Activated naive CD4-positive, alpha-beta T cell treated with anti-CD3 and anti-CD28 coated beads, Interleukin-2, amount 50 U/mL, for 16 hours (primary cell): ENCODE data around the gene TNFRSF19.
"Not testable (repeated sequence)": the region's sequence is repeated elsewhere in the genome, so short reads cannot be mapped to it uniquely, and the experiment has no call there.

Experiments
- DNase-seq: peaks from one replicate; pipeline ENCODE4 v3.0.0-alpha.2; 2020

Gene TNFRSF19

DNA sequence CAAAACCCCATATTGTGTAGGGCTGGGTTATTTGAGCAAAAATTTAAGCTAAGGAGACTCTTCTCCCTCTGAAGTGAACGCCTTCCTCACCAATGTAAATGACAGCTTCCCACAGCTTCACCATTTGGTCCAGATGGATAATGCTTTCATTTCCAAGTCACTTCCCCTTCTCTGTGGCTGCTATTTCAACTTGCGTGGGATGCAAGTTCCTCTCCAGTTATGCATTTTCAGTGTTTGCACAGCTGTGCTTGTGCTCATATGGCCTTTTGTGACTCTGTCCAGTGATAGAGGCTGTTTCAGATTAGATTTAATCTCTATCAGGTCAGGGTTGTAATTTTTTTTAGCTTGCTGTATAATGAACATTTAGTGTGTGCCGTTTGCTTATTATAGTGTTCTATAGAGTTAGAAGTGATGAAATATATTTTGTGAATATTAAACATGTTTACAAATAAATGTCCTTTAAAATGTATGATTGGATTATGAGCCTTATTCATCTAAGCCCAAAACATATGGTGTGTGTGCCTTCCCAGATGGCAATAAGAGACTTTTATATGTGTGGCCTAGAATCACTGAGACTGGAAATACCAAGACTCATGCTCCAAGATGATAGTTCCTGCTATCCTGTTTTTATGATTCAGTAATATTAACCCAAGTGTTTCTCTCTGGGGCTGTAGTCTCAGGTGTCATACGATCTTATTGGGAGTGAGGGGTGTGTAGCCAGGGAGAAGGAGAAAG, 86.6 kb downstream of the TNFRSF19 start:
- DNase-seq: no peak

DNA sequence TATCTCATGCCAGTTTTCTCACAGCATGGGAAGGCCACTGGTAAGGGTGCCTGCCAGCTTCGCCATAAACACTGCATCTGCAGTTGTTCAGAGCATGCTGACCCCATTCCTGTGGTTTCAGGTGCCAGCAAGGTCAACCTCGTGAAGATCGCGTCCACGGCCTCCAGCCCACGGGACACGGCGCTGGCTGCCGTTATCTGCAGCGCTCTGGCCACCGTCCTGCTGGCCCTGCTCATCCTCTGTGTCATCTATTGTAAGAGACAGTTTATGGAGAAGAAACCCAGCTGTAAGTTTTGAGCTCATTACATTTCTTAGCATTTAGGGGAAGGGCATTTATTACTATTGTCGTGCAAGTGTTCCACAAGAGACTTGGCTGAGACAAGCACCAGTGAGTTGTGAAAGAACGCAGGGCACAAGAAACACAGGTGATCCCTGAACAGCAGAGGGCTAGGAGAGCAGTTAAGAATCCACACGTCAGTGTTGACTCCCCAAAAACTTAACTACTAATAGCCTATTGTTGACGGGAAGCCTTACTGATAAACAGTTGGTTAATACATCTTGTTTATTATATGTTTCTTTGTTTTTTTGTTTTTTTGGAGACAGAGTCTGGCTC, 88.8 kb downstream of the TNFRSF19 start:
- DNase-seq: no peak

DNA sequence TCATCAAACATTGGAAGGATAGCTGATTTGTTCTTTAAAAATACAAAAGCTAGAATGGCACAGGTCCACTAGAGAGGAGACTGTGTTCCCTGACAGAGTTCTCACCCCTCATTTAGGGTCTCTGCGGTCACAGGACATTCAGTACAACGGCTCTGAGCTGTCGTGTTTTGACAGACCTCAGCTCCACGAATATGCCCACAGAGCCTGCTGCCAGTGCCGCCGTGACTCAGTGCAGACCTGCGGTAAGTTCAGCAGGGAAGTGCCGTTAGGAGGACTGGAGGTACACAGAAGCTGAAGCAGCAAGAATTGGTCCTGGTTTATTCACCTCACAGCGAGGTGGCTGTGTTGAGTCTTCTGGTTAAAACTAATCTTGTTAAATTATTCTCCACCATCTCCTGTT, 90.0 kb downstream of the TNFRSF19 start:
- DNase-seq: no peak

DNA sequence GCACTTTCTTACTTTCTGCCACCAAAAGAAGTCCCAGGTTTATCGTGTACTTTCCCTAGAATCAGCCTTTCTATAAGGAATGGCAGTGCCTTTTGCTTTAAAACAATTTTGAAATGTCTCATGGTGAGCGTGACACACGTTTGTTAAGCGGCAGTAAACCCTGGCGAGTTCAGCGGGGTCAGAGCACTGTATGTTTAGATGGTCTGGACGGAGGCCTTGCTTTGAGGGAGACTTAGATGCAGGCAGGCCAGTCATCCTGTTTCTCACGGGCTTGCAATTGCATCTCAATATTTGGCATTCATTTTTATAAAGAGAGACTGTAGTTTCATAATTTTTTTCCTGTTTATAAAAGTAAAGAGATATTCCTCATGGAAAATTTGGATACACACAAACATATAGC, 96.4 kb downstream of the TNFRSF19 start:
- no peak for DNase-seq

DNA sequence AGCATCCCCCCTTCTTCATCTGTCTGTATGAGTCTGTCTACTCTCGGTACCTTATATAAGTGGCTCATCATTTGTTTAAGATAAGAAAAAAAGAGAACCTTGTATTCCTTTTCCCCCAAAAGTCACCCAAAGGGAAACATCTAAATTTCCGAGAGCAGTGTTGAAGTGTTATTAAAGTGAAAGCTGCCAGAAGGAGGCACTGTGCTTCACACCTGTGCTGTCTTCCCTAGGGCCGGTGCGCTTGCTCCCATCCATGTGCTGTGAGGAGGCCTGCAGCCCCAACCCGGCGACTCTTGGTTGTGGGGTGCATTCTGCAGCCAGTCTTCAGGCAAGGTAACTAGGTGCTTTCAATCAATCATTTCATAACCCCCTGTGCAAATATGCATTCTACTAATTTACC, 97.5 kb downstream of the TNFRSF19 start:
- DNase-seq: no peak

DNA sequence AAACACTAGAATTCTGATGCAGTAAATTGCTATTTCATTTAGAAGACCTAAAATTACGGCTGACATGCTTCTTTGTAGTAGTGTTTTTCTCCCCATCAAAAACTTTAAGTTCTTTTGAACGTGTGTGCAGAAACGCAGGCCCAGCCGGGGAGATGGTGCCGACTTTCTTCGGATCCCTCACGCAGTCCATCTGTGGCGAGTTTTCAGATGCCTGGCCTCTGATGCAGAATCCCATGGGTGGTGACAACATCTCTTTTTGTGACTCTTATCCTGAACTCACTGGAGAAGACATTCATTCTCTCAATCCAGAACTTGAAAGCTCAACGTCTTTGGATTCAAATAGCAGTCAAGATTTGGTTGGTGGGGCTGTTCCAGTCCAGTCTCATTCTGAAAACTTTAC, 98.3 kb downstream of the TNFRSF19 start:
- DNase-seq: no peak

DNA sequence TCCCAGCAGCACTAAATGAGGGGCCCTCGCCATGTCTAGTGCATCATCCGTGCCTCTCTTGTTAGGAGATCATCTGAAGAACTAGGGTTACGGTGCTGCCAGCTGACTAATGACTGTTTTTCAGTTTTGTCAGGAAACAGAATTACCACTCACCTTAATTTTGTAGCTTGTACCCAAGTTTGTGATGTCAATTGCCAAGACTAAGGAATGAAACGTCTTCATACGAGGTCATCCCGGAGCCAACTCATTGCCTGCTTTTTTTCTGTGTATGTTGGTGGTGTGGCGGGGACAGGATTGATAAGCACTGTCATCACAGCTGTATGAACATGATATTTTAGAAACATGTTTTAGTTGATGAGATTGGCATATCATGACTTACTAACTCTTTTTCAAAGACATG, 100.6 kb downstream of the TNFRSF19 start:
- no peak for DNase-seq

DNA sequence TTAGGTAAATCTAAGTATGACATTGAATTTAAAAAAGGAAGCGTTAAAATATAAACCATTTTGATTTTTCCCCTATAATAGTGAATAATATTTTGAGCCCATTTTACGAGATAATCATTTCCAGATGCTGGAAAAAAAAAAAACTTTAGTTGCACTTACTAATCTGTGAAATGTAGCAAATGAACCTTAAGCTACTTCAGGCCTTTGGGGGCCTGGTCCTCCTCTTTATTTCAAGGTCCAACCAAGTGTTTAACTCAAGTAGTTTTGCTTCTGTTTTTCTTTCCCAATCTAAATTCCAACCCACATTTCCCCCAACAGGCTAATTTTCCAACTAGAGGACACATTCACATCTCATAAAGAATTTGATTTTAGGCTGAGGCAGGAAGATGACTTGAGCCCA, 101.2 kb downstream of the TNFRSF19 start:
- no peak for DNase-seq

DNA sequence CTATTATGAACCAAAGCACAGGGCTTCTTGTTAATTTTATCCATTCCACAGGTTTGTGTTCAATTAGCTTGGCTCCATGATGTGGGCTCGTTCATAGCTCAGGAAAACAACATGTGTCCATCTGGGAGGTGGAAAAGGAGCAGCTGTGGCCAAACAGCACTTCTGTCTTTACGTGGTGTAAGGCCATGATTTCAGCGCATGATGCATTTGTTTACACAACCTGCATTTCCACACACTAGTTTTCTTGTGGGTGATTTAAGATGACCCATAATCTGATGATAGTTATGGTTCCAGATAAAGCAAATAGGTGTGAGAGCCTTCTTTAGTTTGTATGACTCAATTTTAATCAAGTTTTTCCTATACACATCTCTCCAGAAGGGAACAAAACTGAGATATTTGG, 101.7 kb downstream of the TNFRSF19 start:
- no peak for DNase-seq

DNA sequence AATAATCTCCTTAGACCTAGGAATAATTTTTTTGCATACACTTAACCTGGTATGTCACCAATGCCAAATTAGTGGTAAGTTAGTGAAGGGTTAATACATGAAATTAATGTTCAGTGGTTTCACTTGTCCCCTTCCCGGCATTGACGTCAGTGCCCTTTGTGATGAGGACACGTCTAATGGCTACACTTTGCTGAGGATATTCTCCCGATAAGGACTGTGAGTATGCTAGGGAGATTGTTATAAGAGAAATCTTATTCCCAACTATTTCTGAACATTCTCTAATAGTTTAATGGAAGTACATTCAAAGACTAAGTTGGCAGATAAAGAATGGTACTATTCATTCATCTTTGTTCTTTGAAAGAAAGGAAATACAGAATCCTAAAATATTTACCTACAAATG, 102.4 kb downstream of the TNFRSF19 start:
- no peak for DNase-seq

DNA sequence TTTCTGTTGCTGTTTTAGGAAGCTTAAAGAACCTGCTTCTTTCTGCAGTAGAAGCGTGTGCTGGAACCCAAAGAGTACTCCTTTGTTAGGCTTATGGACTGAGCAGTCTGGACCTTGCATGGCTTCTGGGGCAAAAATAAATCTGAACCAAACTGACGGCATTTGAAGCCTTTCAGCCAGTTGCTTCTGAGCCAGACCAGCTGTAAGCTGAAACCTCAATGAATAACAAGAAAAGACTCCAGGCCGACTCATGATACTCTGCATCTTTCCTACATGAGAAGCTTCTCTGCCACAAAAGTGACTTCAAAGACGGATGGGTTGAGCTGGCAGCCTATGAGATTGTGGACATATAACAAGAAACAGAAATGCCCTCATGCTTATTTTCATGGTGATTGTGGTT, 103.1 kb downstream of the TNFRSF19 start:
- DNase-seq: no peak

DNA sequence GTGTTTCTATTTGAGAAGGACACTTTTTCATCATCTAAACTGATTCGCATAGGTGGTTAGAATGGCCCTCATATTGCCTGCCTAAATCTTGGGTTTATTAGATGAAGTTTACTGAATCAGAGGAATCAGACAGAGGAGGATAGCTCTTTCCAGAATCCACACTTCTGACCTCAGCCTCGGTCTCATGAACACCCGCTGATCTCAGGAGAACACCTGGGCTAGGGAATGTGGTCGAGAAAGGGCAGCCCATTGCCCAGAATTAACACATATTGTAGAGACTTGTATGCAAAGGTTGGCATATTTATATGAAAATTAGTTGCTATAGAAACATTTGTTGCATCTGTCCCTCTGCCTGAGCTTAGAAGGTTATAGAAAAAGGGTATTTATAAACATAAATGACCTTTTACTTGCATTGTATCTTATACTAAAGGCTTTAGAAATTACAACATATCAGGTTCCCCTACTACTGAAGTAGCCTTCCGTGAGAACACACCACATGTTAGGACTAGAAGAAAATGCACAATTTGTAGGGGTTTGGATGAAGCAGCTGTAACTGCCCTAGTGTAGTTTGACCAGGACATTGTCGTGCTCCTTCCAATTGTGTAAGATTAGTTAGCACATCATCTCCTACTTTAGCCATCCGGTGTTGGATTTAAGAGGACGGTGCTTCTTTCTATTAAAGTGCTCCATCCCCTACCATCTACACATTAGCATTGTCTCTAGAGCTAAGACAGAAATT, 103.8 kb downstream of the TNFRSF19 start:
- no peak for DNase-seq

DNA sequence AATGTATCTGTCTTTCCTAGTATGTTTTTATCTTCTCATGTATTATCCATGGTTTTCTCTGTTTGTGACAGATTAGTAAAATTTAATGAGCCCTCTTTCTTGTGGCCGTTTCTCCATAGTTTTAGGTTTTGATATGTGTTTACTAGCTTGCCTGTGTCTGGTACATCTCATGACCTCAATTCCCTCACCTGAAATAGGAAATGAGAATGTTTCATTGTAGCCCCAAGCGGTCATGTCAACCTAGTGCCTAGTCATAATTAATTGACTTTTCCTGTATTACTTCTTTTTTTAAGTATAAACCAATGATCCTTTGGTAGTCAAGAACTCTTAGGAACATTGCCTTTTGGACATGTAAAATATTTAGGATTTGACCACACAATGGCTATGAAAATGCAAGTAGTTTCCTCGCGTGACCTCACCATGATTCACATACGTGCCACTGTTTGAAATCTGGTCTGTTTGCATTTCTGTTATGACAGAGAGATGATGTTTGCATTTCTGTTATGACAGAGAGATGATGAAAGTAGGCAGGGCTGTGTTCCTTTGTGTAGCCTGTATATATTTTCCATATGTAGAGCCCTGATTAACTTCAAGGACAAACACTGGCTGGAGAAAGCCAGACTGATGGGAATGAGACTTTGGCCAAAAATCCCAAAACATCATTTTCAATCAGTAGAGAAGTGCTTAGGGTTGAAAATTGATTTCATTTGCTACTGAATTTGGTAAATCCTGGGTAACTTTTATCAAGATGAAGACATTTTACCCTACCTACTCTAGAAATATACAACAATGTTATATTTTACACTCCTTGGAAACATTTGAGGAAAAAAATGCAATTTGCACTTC, 104.8 kb downstream of the TNFRSF19 start:
- no peak for DNase-seq

DNA sequence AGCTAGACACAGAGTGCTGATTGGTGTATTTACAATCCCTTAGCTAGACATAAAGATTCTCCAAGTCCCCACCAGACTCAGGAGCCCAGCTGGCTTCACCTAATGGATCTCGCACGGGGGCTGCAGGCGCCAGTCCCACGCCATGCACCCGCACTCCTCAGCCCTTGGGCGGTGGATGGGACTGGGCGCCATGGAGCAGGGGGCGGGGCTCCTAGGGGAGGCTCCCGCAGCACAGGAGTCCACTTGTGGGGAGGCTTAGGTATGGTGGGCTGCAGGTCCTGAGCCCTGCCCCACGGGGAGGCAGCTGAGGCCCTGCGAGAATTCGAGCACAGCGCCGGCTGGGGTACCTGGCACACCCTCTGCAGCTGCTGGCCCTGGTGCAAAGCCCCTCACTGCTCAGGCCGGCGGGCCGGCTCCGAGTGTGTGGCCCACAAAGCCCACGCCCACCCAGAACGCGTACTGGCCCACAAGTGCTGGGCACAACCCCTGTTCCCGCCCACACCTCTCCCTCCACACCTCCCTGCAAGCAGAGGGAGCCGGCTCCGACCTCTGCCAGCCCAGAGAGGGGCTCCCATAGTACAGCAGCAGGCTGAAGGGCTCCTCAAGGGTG, 107.6 kb downstream of the TNFRSF19 start:
- DNase-seq: not testable (repeated sequence)

DNA sequence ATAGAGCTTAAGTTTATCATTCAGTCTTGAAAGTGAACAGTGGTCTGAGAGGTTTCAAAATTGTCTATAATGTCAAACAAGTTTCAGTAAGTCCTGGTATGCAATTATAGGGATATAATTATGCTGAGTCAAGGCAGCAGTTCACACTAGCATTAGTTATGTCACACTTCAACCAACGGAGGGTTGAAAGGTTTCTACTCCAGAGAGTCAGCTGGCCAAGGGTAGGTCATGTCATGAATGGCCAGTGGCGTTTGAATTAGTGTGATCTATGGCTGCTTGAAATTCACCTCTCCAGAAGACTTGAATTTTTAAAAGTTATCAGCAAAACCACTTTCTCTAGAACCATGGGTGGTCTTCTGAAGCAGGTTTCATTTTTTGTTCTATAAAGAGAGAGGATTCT, 108.6 kb downstream of the TNFRSF19 start:
- DNase-seq: no peak

DNA sequence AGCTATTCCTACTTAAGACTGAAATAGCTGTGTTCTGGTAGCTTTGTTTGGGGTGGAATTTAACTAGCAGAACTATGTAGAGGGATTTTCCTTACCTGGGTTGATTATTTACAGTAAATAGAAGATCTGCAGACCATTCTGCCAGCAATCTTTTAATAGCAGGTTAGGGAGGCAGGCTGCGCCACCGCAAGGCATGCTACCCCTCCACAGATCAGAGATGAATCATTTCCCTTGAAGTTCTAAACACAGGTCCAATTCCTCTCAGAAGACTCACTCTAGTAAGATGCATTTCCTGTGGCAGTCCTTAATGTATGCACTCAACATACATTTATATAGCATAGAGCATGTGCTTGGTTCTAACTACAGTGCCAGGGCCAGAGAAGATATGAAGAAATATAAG, 109.0 kb downstream of the TNFRSF19 start:
- DNase-seq: no peak

DNA sequence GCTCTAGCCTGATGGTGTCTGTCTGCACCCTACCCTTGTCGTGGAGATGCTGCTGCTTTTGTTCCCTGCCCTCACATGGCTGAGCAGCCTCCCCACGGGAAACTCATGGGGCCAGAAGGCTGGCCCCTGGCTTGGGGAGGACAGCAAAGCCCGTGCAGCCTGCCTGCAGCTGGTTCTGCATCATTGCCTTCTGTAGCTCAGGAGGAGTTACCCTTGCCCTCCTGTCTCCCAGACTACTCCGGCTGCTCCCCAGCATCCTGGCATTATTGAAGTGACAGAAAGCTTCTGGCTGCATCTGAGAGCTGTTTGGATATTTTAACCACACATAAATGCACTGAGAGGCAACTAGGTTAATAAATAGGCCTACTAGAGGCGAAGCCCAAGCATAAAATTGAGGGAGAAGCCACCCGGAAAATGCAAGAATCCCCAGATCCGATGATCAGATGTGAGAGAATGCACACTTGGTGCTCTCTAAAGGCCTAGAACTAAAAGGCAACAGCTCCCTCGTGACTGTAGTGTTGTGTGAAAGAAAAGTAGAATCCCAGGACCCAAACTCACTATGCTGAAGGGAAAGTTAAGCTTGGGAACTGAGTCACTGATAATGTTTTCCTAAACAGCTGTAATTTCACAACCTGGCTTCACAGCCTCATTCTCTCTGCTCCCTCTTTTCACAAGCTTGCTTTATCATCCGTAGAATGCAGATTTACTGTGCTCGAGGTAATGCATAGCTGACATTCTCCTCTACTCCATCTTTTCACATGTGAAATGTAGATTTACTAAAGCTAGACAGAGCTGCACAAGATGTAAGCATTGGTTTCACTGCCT, 110.8 kb downstream of the TNFRSF19 start:
- no peak for DNase-seq

DNA sequence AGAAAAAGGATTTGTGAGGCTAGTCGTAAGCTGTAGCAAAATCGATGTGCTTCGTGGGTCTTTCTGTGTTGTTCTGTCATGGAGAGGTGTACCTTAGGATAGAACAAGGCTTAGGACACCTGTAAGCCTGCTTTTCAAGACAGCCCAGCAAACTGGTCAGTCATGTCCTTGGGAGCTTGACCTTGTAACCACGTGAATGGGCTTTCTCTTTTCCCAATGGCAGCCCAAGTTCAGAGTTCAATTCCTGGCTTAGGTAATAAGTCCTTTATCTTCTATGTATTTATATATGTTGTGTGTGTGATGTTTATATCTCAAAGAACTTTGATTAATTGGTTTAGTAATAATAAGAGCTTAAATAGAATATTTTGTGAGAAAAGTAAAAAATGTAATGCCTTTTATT, 112.9 kb downstream of the TNFRSF19 start:
- DNase-seq: no peak

DNA sequence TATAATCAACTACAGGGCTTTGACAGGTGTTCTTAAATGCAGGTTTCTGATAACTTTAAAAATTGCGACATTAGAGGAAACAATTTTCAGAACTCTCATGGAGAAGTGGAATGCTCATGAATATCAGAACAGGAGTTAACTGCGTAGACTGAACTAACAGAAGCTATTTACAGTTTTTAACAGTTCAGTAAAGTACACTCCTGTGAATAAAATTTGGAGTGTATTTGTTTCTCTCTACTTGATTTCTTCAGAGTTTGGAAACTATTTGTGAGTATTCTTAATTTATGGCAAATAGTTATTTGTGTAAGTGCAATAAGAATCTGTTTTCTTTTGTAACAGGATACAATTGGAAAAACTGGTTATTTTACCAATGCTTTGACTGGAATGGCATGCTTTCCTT, 114.4 kb downstream of the TNFRSF19 start:
- DNase-seq: no peak

DNA sequence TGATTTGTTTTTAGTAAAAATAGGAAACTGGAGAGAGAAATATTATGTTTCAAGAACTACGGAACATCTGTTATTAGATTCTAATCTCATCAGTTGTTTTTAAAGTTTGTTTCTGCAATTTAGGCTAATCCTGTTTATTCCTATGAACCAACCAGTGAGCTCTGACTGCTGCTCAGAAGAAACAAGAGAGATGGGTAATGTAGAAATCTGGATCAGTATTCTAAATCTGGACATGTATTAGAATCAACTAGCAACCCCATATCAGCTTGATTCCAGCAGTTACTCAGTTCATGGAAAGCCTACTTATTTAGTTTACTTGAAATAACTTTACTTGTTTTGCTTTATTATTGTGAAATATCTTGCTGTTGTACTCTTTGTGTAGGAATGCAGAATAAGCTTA, 115.2 kb downstream of the TNFRSF19 start:
- no peak for DNase-seq

DNA sequence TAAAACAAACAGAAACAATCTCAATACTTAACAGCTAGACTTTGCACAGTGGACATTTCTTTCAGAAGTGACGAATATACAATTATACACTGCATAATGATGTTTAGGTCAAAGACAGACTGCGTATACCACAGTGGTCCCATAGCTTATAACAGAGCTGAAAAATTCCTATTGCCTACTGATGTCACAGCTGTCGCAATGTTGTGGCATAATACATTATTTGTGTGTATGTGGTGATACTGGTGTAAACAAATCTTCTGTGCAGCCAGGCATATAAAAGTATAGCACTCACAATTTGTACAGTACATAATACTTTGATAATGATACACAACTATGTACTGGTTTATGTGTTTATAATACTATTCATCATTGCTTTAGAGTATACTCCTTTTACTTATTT, 116.7 kb downstream of the TNFRSF19 start:
- no peak for DNase-seq

DNA sequence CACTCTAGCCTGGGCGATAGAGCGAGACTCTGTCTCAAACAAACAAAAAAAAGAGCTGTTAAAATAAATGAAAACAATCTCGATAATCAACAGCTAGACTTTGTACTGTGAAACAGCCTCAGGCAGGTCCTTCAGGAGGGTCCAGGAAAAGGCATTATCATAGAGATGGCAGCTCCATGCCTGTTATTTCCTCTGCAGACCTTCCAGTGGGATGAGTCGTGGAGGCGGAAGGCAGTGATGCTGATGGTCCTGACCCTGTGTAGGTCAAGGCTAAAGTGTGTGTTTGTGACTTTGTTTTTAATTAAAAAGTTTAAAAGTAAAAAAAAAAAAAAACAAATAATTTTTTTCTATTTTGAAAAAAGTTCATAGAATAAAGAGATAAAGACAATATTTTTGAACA, 117.4 kb downstream of the TNFRSF19 start:
- no peak for DNase-seq
